GM23338 (cell line): ENCODE results near the gene FGFR2. TPM values are rescaled to one million over a fixed set of nuclear protein-coding genes. Genes with fewer than 3 reads are reported as not detected.
A peak's percentile ranks its signal among the peaks of the same experiment; 100 is the strongest.

Experiments used
- ATAC-seq: fragments of 200-7000 bp; cut with Tn5 transposase; 3 replicates; pipeline ENCODE4 v1.9.1; 2020
- DNase-seq: peaks from one replicate; pipeline ENCODE4 v3.0.0-alpha.2; 2015; ENCODE audit warnings: low spot score
- H2AFZ ChIP-seq: fragments of 200-600 bp; sonication (generic); 2 replicates; pipeline ENCODE4 v1.8.0; 2016; ENCODE audit warnings: antibody characterized with exemption, mild to moderate bottlenecking, moderate library complexity
- H3F3A ChIP-seq: fragments of 200-600 bp; sonication (generic); replicated peaks from 2 replicates; pipeline ENCODE4 v1.8.0; 2017; ENCODE audit warnings: antibody characterized with exemption, mixed run types, low read depth
- H3K27ac ChIP-seq: fragments of 200-600 bp; sonication (generic); 2 replicates; pipeline ENCODE4 v1.6.1; 2016; ENCODE audit warnings: low read depth
- H3K27me3 ChIP-seq: fragments of 200-600 bp; sonication (generic); 2 replicates; pipeline ENCODE4 v1.8.0; 2016; ENCODE audit warnings: mild to moderate bottlenecking, mixed run types, moderate library complexity; ENCODE audit not compliant: insufficient read depth
- H3K36me3 ChIP-seq: fragments of 200-600 bp; sonication (generic); 2 replicates; pipeline ENCODE4 v1.8.0; 2016; ENCODE audit warnings: mild to moderate bottlenecking; ENCODE audit not compliant: insufficient read depth
- H3K4me1 ChIP-seq: fragments of 200-600 bp; sonication (generic); 2 replicates; pipeline ENCODE4 v1.8.0; 2016; ENCODE audit warnings: mild to moderate bottlenecking, moderate library complexity; ENCODE audit not compliant: insufficient read depth
- H3K4me2 ChIP-seq: fragments of 200-600 bp; sonication (generic); 2 replicates; pipeline ENCODE4 v1.7.1; 2017; ENCODE audit warnings: mixed run types
- H3K4me3 ChIP-seq: fragments of 200-600 bp; sonication (generic); 2 replicates; pipeline ENCODE4 v1.6.1; 2016; ENCODE audit warnings: mixed run types
- H3K79me2 ChIP-seq: fragments of 200-600 bp; sonication (generic); replicated peaks from 2 replicates; pipeline ENCODE4 v1.8.0; 2017; ENCODE audit warnings: mild to moderate bottlenecking; ENCODE audit not compliant: insufficient read depth
- H3K9me2 ChIP-seq: fragments of 200-600 bp; sonication (generic); 2 replicates; pipeline ENCODE4 v1.8.0; 2017; ENCODE audit not compliant: insufficient read depth
- H4K20me1 ChIP-seq: fragments of 200-600 bp; sonication (generic); replicated peaks from 2 replicates; pipeline ENCODE4 v1.8.0; 2017; ENCODE audit warnings: mild to moderate bottlenecking; ENCODE audit not compliant: insufficient read depth
- H3K27ac Mint-ChIP-seq: 2 replicates; pipeline ENCODE4 v1.8.0; 2020; ENCODE audit warnings: inconsistent platforms, mild to moderate bottlenecking, moderate library complexity, mixed read lengths
- H3K27me3 Mint-ChIP-seq: 3 replicates; pipeline ENCODE4 v1.8.0; 2022; ENCODE audit warnings: low read depth, mild to moderate bottlenecking, moderate library complexity, mixed read lengths, inconsistent platforms; ENCODE audit not compliant: insufficient read depth, poor library complexity
- H3K36me3 Mint-ChIP-seq: 3 replicates; pipeline ENCODE4 v1.8.0; 2021; ENCODE audit warnings: low read depth, mild to moderate bottlenecking, inconsistent platforms, moderate library complexity, mixed read lengths
- H3K4me1 Mint-ChIP-seq: 3 replicates; pipeline ENCODE4 v1.8.0; 2020; ENCODE audit warnings: mild to moderate bottlenecking, inconsistent platforms, mixed read lengths
- H3K4me3 Mint-ChIP-seq: 3 replicates; pipeline ENCODE4 v1.8.0; 2021; ENCODE audit warnings: moderate library complexity, mild to moderate bottlenecking, inconsistent platforms, mixed read lengths
- H3K9me3 Mint-ChIP-seq: 3 replicates; pipeline ENCODE4 v1.8.0; 2020; ENCODE audit warnings: moderate library complexity, mild to moderate bottlenecking, inconsistent platforms, mixed read lengths
- CREB1 ChIP-seq: fragments of 250-450 bp; sonication (Bioruptor Pico); IDR thresholded peaks from 2 replicates; pipeline ENCODE4 v1.5.0; 2020; ENCODE audit warnings: low read depth, mild to moderate bottlenecking, moderate library complexity
- EZH2 ChIP-seq: fragments of 200-600 bp; sonication (generic); IDR thresholded peaks from one replicate; pipeline ENCODE4 v1.8.0; 2017; ENCODE audit warnings: antibody characterized with exemption, mild to moderate bottlenecking, low read depth; ENCODE audit not compliant: unreplicated experiment
- NANOG ChIP-seq: IDR thresholded peaks from 2 replicates; pipeline ENCODE4 v1.6.1; 2016; ENCODE audit warnings: antibody characterized with exemption, borderline replicate concordance
- STAT1 ChIP-seq: IDR thresholded peaks from one replicate; pipeline ENCODE4 v1.6.1; 2016; ENCODE audit warnings: antibody characterized with exemption; ENCODE audit not compliant: unreplicated experiment
- ZNF114 ChIP-seq: fragments of 250-450 bp; sonication (Bioruptor Pico); IDR thresholded peaks from 2 replicates; pipeline ENCODE4 v1.5.0; 2020; ENCODE audit warnings: mild to moderate bottlenecking, moderate library complexity
- ZNF331 ChIP-seq: fragments of 250-450 bp; sonication (Bioruptor Pico); IDR thresholded peaks from 2 replicates; pipeline ENCODE4 v1.5.0; 2020; ENCODE audit warnings: low read depth, mild to moderate bottlenecking, moderate library complexity
- polyA plus RNA-seq: library from polyadenylated mRNA; unstranded; fragments of >200 nt; fragmentation: Nextera tagmentation; extraction: Ambion mirVana; gene quantifications from 2 replicates; pipeline ENCODE4 v1.2.1, GENCODE V29; 2016
- total RNA-seq: library from RNA; depleted of rRNA; stranded (reverse); fragments of >200 nt; shearing (Covaris generic); gene quantifications from 2 replicates; pipeline ENCODE4 v1.2.3, GENCODE V29; 2014
- TF ChIP-seq, protein P1 (sequence below): fragments of 250-450 bp; sonication (Bioruptor Pico); IDR thresholded peaks from 2 replicates; pipeline ENCODE4 v1.5.0; 2020; ENCODE audit warnings: mild to moderate bottlenecking, moderate library complexity
- TF ChIP-seq, protein P2 (sequence below): IDR thresholded peaks from 2 replicates; pipeline ENCODE4 v1.6.1; 2016; ENCODE audit warnings: antibody characterized with exemption

FGFR2 gene
- total and polyA plus RNA-seq, 2 experiments from 2014 or later = 31.1 to 106 TPM

DNA sequence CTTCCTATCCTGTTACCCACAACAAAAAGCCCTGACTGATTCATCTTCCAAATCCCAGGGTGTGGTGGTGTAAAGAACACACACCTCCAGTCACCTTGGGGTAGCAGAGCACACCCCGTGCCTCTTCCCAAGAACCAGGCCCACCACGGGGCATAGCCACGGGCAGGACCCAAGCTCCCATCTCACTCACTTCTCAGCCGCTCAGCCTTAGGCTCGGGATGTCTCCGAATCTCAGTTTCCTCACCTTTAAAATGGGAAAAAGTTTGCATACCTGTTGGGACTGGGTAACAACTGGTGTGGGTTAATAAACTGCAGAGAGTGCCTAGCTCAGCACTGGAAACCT, 139.0 kb downstream of the FGFR2 start:
- H3K4me1 ChIP-seq = peaks cover 18% of the 10 kb centered on the region
- peak overlapping the region; percentile 89; the same call in 1 of the 2 replicates for H3K27ac Mint-ChIP-seq
- peaks cover 18% of the 10 kb centered on the region for H3K9me2 ChIP-seq
- no peak overlapping the region for H3K4me3 ChIP-seq
- H2AFZ ChIP-seq = peak overlapping the region; percentile 73; the same call in 1 of the 2 replicates
- H3K36me3 Mint-ChIP-seq = no peaks in the 10 kb centered on the region; the same call in 2 of the 3 replicates
- H4K20me1 ChIP-seq = no peaks in the 10 kb centered on the region
- no peaks in the 10 kb centered on the region for H3K79me2 ChIP-seq
- H3F3A ChIP-seq = no peaks in the 10 kb centered on the region
- H3K4me1 Mint-ChIP-seq = peaks cover 36% of the 10 kb centered on the region
- no peaks in the 10 kb centered on the region for H3K27me3 ChIP-seq
- H3K9me3 Mint-ChIP-seq = no peaks in the 10 kb centered on the region; the same call in 2 of the 3 replicates
- H3K36me3 ChIP-seq = no peaks in the 10 kb centered on the region
- no peak overlapping the region for H3K27ac ChIP-seq
- peaks cover 14% of the 10 kb centered on the region for H3K27me3 Mint-ChIP-seq
- no peak overlapping the region for H3K4me2 ChIP-seq
- no peak overlapping the region; the same call in 2 of the 3 replicates for H3K4me3 Mint-ChIP-seq
- DNase-seq (no peak), ATAC-seq (no peak; the same call in 2 of the 3 replicates)
- no peak for TF ChIP-seq STAT1
- TF ChIP-seq, protein P1, sequence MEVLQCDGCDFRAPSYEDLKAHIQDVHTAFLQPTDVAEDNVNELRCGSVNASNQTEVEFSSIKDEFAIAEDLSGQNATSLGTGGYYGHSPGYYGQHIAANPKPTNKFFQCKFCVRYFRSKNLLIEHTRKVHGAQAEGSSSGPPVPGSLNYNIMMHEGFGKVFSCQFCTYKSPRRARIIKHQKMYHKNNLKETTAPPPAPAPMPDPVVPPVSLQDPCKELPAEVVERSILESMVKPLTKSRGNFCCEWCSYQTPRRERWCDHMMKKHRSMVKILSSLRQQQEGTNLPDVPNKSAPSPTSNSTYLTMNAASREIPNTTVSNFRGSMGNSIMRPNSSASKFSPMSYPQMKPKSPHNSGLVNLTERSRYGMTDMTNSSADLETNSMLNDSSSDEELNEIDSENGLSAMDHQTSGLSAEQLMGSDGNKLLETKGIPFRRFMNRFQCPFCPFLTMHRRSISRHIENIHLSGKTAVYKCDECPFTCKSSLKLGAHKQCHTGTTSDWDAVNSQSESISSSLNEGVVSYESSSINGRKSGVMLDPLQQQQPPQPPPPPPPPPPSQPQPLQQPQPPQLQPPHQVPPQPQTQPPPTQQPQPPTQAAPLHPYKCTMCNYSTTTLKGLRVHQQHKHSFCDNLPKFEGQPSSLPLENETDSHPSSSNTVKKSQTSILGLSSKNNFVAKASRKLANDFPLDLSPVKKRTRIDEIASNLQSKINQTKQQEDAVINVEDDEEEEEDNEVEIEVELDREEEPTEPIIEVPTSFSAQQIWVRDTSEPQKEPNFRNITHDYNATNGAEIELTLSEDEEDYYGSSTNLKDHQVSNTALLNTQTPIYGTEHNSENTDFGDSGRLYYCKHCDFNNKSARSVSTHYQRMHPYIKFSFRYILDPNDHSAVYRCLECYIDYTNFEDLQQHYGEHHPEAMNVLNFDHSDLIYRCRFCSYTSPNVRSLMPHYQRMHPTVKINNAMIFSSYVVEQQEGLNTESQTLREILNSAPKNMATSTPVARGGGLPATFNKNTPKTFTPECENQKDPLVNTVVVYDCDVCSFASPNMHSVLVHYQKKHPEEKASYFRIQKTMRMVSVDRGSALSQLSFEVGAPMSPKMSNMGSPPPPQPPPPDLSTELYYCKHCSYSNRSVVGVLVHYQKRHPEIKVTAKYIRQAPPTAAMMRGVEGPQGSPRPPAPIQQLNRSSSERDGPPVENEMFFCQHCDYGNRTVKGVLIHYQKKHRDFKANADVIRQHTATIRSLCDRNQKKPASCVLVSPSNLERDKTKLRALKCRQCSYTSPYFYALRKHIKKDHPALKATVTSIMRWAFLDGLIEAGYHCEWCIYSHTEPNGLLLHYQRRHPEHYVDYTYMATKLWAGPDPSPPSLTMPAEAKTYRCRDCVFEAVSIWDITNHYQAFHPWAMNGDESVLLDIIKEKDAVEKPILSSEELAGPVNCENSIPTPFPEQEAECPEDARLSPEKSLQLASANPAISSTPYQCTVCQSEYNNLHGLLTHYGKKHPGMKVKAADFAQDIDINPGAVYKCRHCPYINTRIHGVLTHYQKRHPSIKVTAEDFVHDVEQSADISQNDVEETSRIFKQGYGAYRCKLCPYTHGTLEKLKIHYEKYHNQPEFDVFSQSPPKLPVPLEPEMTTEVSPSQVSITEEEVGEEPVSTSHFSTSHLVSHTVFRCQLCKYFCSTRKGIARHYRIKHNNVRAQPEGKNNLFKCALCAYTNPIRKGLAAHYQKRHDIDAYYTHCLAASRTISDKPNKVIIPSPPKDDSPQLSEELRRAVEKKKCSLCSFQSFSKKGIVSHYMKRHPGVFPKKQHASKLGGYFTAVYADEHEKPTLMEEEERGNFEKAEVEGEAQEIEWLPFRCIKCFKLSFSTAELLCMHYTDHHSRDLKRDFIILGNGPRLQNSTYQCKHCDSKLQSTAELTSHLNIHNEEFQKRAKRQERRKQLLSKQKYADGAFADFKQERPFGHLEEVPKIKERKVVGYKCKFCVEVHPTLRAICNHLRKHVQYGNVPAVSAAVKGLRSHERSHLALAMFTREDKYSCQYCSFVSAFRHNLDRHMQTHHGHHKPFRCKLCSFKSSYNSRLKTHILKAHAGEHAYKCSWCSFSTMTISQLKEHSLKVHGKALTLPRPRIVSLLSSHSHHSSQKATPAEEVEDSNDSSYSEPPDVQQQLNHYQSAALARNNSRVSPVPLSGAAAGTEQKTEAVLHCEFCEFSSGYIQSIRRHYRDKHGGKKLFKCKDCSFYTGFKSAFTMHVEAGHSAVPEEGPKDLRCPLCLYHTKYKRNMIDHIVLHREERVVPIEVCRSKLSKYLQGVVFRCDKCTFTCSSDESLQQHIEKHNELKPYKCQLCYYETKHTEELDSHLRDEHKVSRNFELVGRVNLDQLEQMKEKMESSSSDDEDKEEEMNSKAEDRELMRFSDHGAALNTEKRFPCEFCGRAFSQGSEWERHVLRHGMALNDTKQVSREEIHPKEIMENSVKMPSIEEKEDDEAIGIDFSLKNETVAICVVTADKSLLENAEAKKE (CRISPR knock-in tag) = no peak
- TF ChIP-seq EZH2 = no peak
- no peak for TF ChIP-seq ZNF331

DNA sequence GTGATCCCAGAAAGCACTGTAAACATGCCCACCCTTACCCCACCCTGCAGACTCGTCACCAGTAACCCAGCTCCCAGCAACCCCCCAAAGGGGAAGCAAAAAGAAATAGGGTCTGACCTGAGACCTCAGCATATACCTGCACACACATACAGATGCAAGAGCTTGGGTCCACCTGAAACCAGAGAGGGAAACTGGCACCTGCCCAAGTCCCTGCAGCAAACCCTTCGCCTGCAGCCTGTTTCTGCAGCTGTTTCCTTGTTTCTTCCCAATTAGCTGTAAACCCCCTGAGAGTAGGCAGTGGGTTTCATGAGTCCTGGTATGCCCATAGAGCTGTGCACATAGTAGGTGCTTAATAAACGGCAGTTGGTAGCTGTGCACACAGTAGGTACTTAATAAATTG, 140.5 kb downstream of the FGFR2 start:
- no peaks in the 10 kb centered on the region for H4K20me1 ChIP-seq
- H2AFZ ChIP-seq = no peak overlapping the region
- no peak overlapping the region for H3K27ac ChIP-seq
- H3K4me1 ChIP-seq = peaks cover 12% of the 10 kb centered on the region; the same call in 1 of the 2 replicates
- no peaks in the 10 kb centered on the region for H3F3A ChIP-seq
- no peaks in the 10 kb centered on the region; the same call in 2 of the 3 replicates for H3K9me3 Mint-ChIP-seq
- H3K36me3 ChIP-seq = no peaks in the 10 kb centered on the region
- H3K4me3 ChIP-seq = no peak overlapping the region
- H3K27me3 ChIP-seq = no peaks in the 10 kb centered on the region
- peaks cover 10% of the 10 kb centered on the region for H3K27me3 Mint-ChIP-seq
- peaks cover 23% of the 10 kb centered on the region for H3K4me1 Mint-ChIP-seq
- ATAC-seq (no peak), DNase-seq (no peak)
- no peak overlapping the region for H3K4me2 ChIP-seq
- H3K36me3 Mint-ChIP-seq = no peaks in the 10 kb centered on the region; the same call in 2 of the 3 replicates
- H3K79me2 ChIP-seq = no peaks in the 10 kb centered on the region
- H3K9me2 ChIP-seq = peaks cover 18% of the 10 kb centered on the region
- H3K4me3 Mint-ChIP-seq = no peak overlapping the region
- no peak overlapping the region for H3K27ac Mint-ChIP-seq
- TF ChIP-seq, protein P2, sequence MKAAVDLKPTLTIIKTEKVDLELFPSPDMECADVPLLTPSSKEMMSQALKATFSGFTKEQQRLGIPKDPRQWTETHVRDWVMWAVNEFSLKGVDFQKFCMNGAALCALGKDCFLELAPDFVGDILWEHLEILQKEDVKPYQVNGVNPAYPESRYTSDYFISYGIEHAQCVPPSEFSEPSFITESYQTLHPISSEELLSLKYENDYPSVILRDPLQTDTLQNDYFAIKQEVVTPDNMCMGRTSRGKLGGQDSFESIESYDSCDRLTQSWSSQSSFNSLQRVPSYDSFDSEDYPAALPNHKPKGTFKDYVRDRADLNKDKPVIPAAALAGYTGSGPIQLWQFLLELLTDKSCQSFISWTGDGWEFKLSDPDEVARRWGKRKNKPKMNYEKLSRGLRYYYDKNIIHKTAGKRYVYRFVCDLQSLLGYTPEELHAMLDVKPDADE = no peak
- TF ChIP-seq CREB1 (CRISPR knock-in tag) = no peak
- TF ChIP-seq ZNF114 (CRISPR knock-in tag) = no peak
- no peak for TF ChIP-seq EZH2
- no peak for TF ChIP-seq NANOG
